SK-N-SH (cell line): ENCODE data around the gene MAN2B2. TPM values are rescaled to one million over a fixed set of nuclear protein-coding genes. Genes with fewer than 3 reads are reported as not detected.
A peak's percentile ranks its signal among the peaks of the same experiment; 100 is the strongest.

ENCODE experiments used
- CTCF ChIA-PET: fragments of 300-600, 350-600 bp; formaldehyde crosslinking; extraction: SDS; loops from one replicate; lab custom pipeline; 2021; lab: Yijun Ruan, JAX
- POLR2A ChIA-PET: fragments of 350-600 bp; sonication (Branson Sonifier 250); formaldehyde crosslinking; extraction: SDS; loops from one replicate; lab custom pipeline; 2020; ENCODE audit warnings: antibody characterized with exemption, inconsistent platforms; lab: Yijun Ruan, JAX
- DNase-seq: peaks from one replicate; pipeline ENCODE4 v3.0.0; 2012
- H2AFZ ChIP-seq: fragments of 200-600 bp; sonication (generic); 2 replicates; pipeline ENCODE4 v1.8.1; 2016; ENCODE audit warnings: antibody characterized with exemption, mild to moderate bottlenecking, low read depth
- H3F3A ChIP-seq: fragments of 200-600 bp; sonication (generic); replicated peaks from 2 replicates; pipeline ENCODE3; 2016; ENCODE audit warnings: antibody characterized with exemption, mild to moderate bottlenecking; ENCODE audit not compliant: insufficient read depth
- H3K27ac ChIP-seq, 2 experiments: fragments of 200-500 bp in 1 of 2; fragments of 200-600 bp in 1 of 2; sonication (Bioruptor generic) in 1 of 2; sonication (generic), shearing (Covaris generic) in 1 of 2; 2 replicates each; pipeline versions ENCODE4 v1.5.1 to v1.6.1; 2014 to 2016; ENCODE audit warnings: low read depth in 2 of 2, inconsistent platforms in 1 of 2, low read length in 1 of 2, mild to moderate bottlenecking in 1 of 2, mixed read lengths in 1 of 2
- H3K27me3 ChIP-seq: fragments of 200-600 bp; sonication (generic), shearing (Covaris generic); 2 replicates; pipeline ENCODE4 v1.6.1; 2016; ENCODE audit warnings: mixed run types; ENCODE audit not compliant: insufficient read depth
- H3K36me3 ChIP-seq, 2 experiments: fragments of 200-500 bp in 1 of 2; fragments of 200-600 bp in 1 of 2; sonication (Bioruptor generic) in 1 of 2; sonication (generic) in 1 of 2; replicated peaks in 1 of 2; 2 replicates each; pipeline versions ENCODE3 to v1.5.1; 2014 to 2016; ENCODE audit warnings: low read length in 1 of 2, mild to moderate bottlenecking in 1 of 2; ENCODE audit not compliant: insufficient read depth in 2 of 2, control insufficient read depth in 1 of 2
- H3K4me1 ChIP-seq, 2 experiments: fragments of 200-500 bp in 1 of 2; fragments of 200-600 bp in 1 of 2; sonication (Bioruptor generic) in 1 of 2; sonication (generic), shearing (Covaris generic) in 1 of 2; 2 replicates each; pipeline versions ENCODE4 v1.5.1 to v1.6.1; 2014 to 2016; ENCODE audit warnings: low read depth in 1 of 2, low read length in 1 of 2, mixed run types in 1 of 2; ENCODE audit not compliant: insufficient read depth in 2 of 2, control insufficient read depth in 1 of 2
- H3K4me2 ChIP-seq: fragments of 200-600 bp; sonication (generic), shearing (Covaris generic); 2 replicates; pipeline ENCODE4 v1.6.1; 2017; ENCODE audit warnings: mixed run types
- H3K4me3 ChIP-seq, 2 experiments: fragments of 200-500 bp in 1 of 2; fragments of 200-600 bp in 1 of 2; sonication (Bioruptor generic) in 1 of 2; sonication (generic), shearing (Covaris generic) in 1 of 2; 2 replicates each; pipeline versions ENCODE4 v1.5.1 to v1.8.1; 2014 to 2016; ENCODE audit warnings: low read depth in 2 of 2, inconsistent platforms in 1 of 2, low read length in 1 of 2, mild to moderate bottlenecking in 1 of 2, mixed read lengths in 1 of 2, moderate library complexity in 1 of 2
- H3K79me2 ChIP-seq: fragments of 200-600 bp; sonication (generic); 2 replicates; pipeline ENCODE4 v1.8.1; 2017; ENCODE audit warnings: mild to moderate bottlenecking; ENCODE audit not compliant: insufficient read depth
- H3K9ac ChIP-seq: fragments of 200-600 bp; sonication (generic); 2 replicates; pipeline ENCODE4 v1.6.1; 2017; ENCODE audit warnings: mixed run types
- H3K9me2 ChIP-seq: fragments of 200-600 bp; sonication (generic); 2 replicates; pipeline ENCODE4 v1.6.1; 2017; ENCODE audit warnings: mixed run types
- H3K9me3 ChIP-seq: fragments of 200-600 bp; sonication (generic); 2 replicates; pipeline ENCODE4 v1.6.1; 2017; ENCODE audit warnings: mixed run types, mild to moderate bottlenecking, moderate library complexity
- H4K20me1 ChIP-seq: fragments of 200-600 bp; sonication (generic); 2 replicates; pipeline ENCODE4 v1.6.1; 2017; ENCODE audit warnings: mild to moderate bottlenecking, mixed run types; ENCODE audit not compliant: insufficient read depth
- ELF1 ChIP-seq: IDR thresholded peaks from 2 replicates; pipeline ENCODE4 v1.4.0; 2012
- EP300 ChIP-seq, 2 experiments: IDR thresholded peaks; 2 replicates each; pipeline versions ENCODE4 v1.4.0 to v1.6.1; 2012; ENCODE audit warnings: borderline replicate concordance in 1 of 2, low read depth in 1 of 2, low read length in 1 of 2
- FOXM1 ChIP-seq: IDR thresholded peaks from 2 replicates; pipeline ENCODE4 v1.4.0; 2012; ENCODE audit warnings: low read depth, mild to moderate bottlenecking
- GABPA ChIP-seq: IDR thresholded peaks from 2 replicates; pipeline ENCODE4 v1.4.0; 2012; ENCODE audit warnings: low read depth, mild to moderate bottlenecking
- JUND ChIP-seq: IDR thresholded peaks from 2 replicates; pipeline ENCODE4 v1.4.0; 2012
- MAX ChIP-seq: IDR thresholded peaks from 2 replicates; pipeline ENCODE4 v1.4.0; 2012; ENCODE audit warnings: low read depth
- MEF2A ChIP-seq: IDR thresholded peaks from 2 replicates; pipeline ENCODE4 v1.4.0; 2012; ENCODE audit warnings: low read depth, borderline replicate concordance
- NRF1 ChIP-seq: IDR thresholded peaks from 2 replicates; pipeline ENCODE4 v1.6.1; 2012; ENCODE audit warnings: low read depth, mild to moderate bottlenecking, low read length
- POLR2AphosphoS5 ChIP-seq: IDR thresholded peaks from 2 replicates; pipeline ENCODE4 v1.6.1; 2012; ENCODE audit warnings: low read depth, low read length
- RAD21 ChIP-seq: IDR thresholded peaks from 2 replicates; pipeline ENCODE4 v1.6.1; 2012; ENCODE audit warnings: mild to moderate bottlenecking, low read length
- RFX5 ChIP-seq: IDR thresholded peaks from 2 replicates; pipeline ENCODE4 v1.6.1; 2012; ENCODE audit warnings: mild to moderate bottlenecking, improper control_type of control experiment, low read length
- SMC3 ChIP-seq: IDR thresholded peaks from 2 replicates; pipeline ENCODE4 v1.6.1; 2012; ENCODE audit warnings: low read depth, low read length, improper control_type of control experiment
- TAF1 ChIP-seq: IDR thresholded peaks from 2 replicates; pipeline ENCODE4 v1.6.1; 2012; ENCODE audit warnings: low read depth, mild to moderate bottlenecking, low read length, moderate library complexity, borderline replicate concordance
- TEAD4 ChIP-seq: IDR thresholded peaks from 2 replicates; pipeline ENCODE4 v1.4.0; 2012; ENCODE audit warnings: mild to moderate bottlenecking, borderline replicate concordance; ENCODE audit not compliant: insufficient read depth
- YY1 ChIP-seq: IDR thresholded peaks from 2 replicates; pipeline ENCODE4 v1.4.0; 2012; ENCODE audit warnings: low read depth, mild to moderate bottlenecking
- WGBS: methylation state at CpG from one replicate; pipeline ENCODE4 v1.1.6; 2017; ENCODE audit warnings: low lambda C conversion rate; 5-methylcytosine and 5-hydroxymethylcytosine counted together
- polyA plus RNA-seq, 3 experiments: library from polyadenylated mRNA; depleted of rRNA; stranded (reverse); fragments of >200 nt; gene quantifications; 2 replicates each; pipeline ENCODE4 v1.2.3, GENCODE V29; 2012
- TF ChIP-seq, protein P1 (sequence below): fragments of 150-350 bp; IDR thresholded peaks from 2 replicates; pipeline ENCODE4 v1.6.1; 2016; ENCODE audit warnings: mild to moderate bottlenecking, low read depth, low read length
- TF ChIP-seq, protein P2 (sequence below): fragments of 150-350 bp; IDR thresholded peaks from 2 replicates; pipeline ENCODE4 v1.6.1; 2017; ENCODE audit warnings: antibody characterized with exemption, low read length, low read depth, borderline replicate concordance

MAN2B2 gene
- polyA plus RNA-seq, 1 of the 3 experiments (the other 2 are of a cell fraction), result 24.9 TPM

DNA sequence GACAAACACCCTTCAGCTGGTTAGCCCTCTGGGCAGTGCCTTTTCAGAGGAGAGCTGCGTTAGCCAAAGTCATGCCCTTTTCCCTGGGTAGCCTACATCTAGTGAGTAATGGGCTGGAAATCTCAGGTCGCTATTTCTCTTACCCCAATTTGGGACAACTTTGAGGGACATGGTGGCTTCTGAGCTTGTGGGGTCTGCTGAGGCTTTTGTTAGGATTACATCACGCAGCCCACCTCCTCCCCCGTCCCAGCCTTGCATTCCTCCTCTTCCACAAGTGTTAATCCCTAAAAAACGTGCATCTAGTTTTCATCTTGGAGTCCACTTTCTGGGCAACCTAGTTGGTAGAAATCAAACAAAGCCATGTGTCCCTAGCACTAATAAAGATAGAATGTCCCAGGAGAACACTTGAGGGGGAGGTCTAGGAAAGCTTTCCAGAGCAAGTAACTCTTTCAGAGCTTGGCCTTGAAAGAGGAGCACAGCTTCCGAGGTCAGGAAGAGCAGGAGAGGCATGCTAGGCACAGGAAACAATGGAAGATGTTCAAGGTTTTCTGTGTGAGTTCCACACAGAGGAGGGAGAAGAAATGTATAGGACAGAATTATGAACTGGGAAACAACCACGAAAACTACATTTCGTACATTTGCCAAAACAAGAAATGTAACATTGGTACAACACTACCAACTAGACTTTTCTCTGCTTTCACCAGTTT is 68.3 kb downstream of the MAN2B2 start:
- H3K27ac ChIP-seq, result no peak overlapping the region
- H3K4me3 ChIP-seq, result no peak overlapping the region; a peak in 1 of 4 replicates
- H3F3A ChIP-seq, result peaks cover 11% of the 10 kb centered on the region
- no peaks in the 10 kb centered on the region for H3K9me2 ChIP-seq
- no peak overlapping the region for H2AFZ ChIP-seq
- peaks cover 23% of the 10 kb centered on the region for H4K20me1 ChIP-seq
- H3K9ac ChIP-seq, result no peak overlapping the region
- ChIA-PET POLR2A (interaction anchor here (1.0 kb wide), 1 partner anchor 94 kb away, joined by 3 read pairs; no protein-coding TSS in a partner anchor), CTCF (no interaction called here)
- DNase-seq, result no peak
- H3K27me3 ChIP-seq, result no peaks in the 10 kb centered on the region
- WGBS, result 89% methylated on average over 8 of the region's 8 CpGs
- peak overlapping the region; percentile 92 for H3K4me2 ChIP-seq
- peaks cover 0 to 14% of the 10 kb centered on the region in 2 experiments; a peak in 3 of 4 replicates for H3K4me1 ChIP-seq
- no peaks in the 10 kb centered on the region for H3K9me3 ChIP-seq
- H3K36me3 ChIP-seq, result peaks cover 13 to 16% of the 10 kb centered on the region in 2 experiments
- TF ChIP-seq EP300 (IDR thresholded peaks at IDR 0.05; ENCODE audit: borderline replicate concordance in 1 of 2, low read depth in 1 of 2, low read length in 1 of 2), result no peak
- TF ChIP-seq TEAD4, result no peak
- peaks cover 40% of the 10 kb centered on the region for H3K79me2 ChIP-seq

- TF ChIP-seq RFX5 (no peak), JUND (no peak), FOXM1 (no peak), MEF2A (no peak)
- TF ChIP-seq, protein P1, sequence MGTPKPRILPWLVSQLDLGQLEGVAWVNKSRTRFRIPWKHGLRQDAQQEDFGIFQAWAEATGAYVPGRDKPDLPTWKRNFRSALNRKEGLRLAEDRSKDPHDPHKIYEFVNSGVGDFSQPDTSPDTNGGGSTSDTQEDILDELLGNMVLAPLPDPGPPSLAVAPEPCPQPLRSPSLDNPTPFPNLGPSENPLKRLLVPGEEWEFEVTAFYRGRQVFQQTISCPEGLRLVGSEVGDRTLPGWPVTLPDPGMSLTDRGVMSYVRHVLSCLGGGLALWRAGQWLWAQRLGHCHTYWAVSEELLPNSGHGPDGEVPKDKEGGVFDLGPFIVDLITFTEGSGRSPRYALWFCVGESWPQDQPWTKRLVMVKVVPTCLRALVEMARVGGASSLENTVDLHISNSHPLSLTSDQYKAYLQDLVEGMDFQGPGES, result no peak
- H3F3A ChIP-seq, result peaks cover 11% of the 10 kb centered on the region
- POLR2A ChIA-PET, result interaction anchor here (0.6 to 1.0 kb wide), 3 partner anchors 9 to 228 kb away, joined by 3 read pairs; no protein-coding TSS in a partner anchor
- H4K20me1 ChIP-seq, result peaks cover 23% of the 10 kb centered on the region
- WGBS, result 76% methylated on average over 5 of the region's 5 CpGs
- H2AFZ ChIP-seq, result no peak overlapping the region
- H3K9me3 ChIP-seq, result no peaks in the 10 kb centered on the region
- H3K4me1 ChIP-seq, result peaks cover 0 to 14% of the 10 kb centered on the region in 2 experiments; a peak in 3 of 4 replicates
- DNase-seq, result no peak
- CTCF ChIA-PET, result interaction anchor here (1.0 kb wide), 1 partner anchor 30 kb away, joined by 3 read pairs; no protein-coding TSS in a partner anchor
- no peaks in the 10 kb centered on the region for H3K27me3 ChIP-seq
- peaks cover 13 to 16% of the 10 kb centered on the region in 2 experiments for H3K36me3 ChIP-seq
- H3K27ac ChIP-seq, result no peak overlapping the region
- H3K79me2 ChIP-seq, result peaks cover 40% of the 10 kb centered on the region
- H3K4me2 ChIP-seq, result no peak overlapping the region
- no peak overlapping the region for H3K9ac ChIP-seq
- no peak overlapping the region for H3K4me3 ChIP-seq
- H3K9me2 ChIP-seq, result no peaks in the 10 kb centered on the region
These were observed 70.0 kb downstream of the MAN2B2 start for GRCh38 chr4:6644792-6645530.

GRCh38 chr4:6647169-6647568 is 72.2 kb downstream of the MAN2B2 start:
- CTCF ChIA-PET, result interaction anchor here (1.0 to 1.2 kb wide), 2 partner anchors 10 to 13 kb away, joined by 3 read pairs; no protein-coding TSS in a partner anchor
- no peak for TF ChIP-seq TAF1
- TF ChIP-seq, protein P2, sequence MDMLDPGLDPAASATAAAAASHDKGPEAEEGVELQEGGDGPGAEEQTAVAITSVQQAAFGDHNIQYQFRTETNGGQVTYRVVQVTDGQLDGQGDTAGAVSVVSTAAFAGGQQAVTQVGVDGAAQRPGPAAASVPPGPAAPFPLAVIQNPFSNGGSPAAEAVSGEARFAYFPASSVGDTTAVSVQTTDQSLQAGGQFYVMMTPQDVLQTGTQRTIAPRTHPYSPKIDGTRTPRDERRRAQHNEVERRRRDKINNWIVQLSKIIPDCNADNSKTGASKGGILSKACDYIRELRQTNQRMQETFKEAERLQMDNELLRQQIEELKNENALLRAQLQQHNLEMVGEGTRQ, result no peak
- TF ChIP-seq, protein P1, result no peak
- no peak for TF ChIP-seq MEF2A
- TF ChIP-seq MAX, result no peak
- no peak for TF ChIP-seq RAD21
- TF ChIP-seq ELF1, result no peak
- no peak for TF ChIP-seq SMC3
- TF ChIP-seq NRF1, result no peak
- TF ChIP-seq YY1, result no peak
- TF ChIP-seq GABPA, result no peak
- TF ChIP-seq FOXM1, result no peak
- TF ChIP-seq POLR2AphosphoS5, result no peak

More at GRCh38 chr4:6647169-6647568, 72.2 kb downstream of the MAN2B2 start:
- POLR2A ChIA-PET, result no interaction called here
- H3K9me3 ChIP-seq, result no peaks in the 10 kb centered on the region
- 55% methylated on average over 5 of the region's 5 CpGs for WGBS
- H3K27ac ChIP-seq, result no peak overlapping the region
- H3F3A ChIP-seq, result no peaks in the 10 kb centered on the region
- no peaks in the 10 kb centered on the region for H3K27me3 ChIP-seq
- no peak overlapping the region for H2AFZ ChIP-seq
- peaks cover 12 to 13% of the 10 kb centered on the region in 2 experiments for H3K36me3 ChIP-seq
- no peak for DNase-seq
- H3K79me2 ChIP-seq, result peaks cover 24% of the 10 kb centered on the region
- H3K4me1 ChIP-seq, result peaks cover 0 to 10% of the 10 kb centered on the region in 2 experiments; a peak in 3 of 4 replicates
- H3K4me2 ChIP-seq, result no peak overlapping the region
- no peaks in the 10 kb centered on the region for H3K9me2 ChIP-seq
- H3K4me3 ChIP-seq, result no peak overlapping the region
- peaks cover 9% of the 10 kb centered on the region for H4K20me1 ChIP-seq
- no peak overlapping the region for H3K9ac ChIP-seq
